WTC11 (cell line): ENCODE data around the gene NRSN2. TPM values are rescaled to one million over a fixed set of nuclear protein-coding genes. Genes with fewer than 3 reads are reported as not detected.

ENCODE experiments used
- ATAC-seq: fragments of 200-7000 bp; cut with Tn5 transposase; 2 replicates; pipeline ENCODE4 v1.10.0; 2021; ENCODE audit warnings: mild to moderate bottlenecking, moderate library complexity
- CTCF ChIA-PET: fragments of 300-600 bp; sonication (Branson Sonifier 250); formaldehyde crosslinking; loops from one replicate; lab custom pipeline; 2021; ENCODE audit warnings: antibody characterized with exemption; lab: Charles Lee
- POLR2A ChIA-PET: fragments of 350-600 bp; sonication (Branson Sonifier 250); formaldehyde crosslinking; loops from one replicate; lab custom pipeline; 2021; ENCODE audit warnings: antibody characterized with exemption; lab: Charles Lee
- DNase-seq: peaks from one replicate; pipeline ENCODE4 v3.0.0; 2021; ENCODE audit warnings: low spot score
- H3K27ac Mint-ChIP-seq: 2 replicates; pipeline ENCODE4 v1.8.0; 2021; ENCODE audit warnings: mixed read lengths
- H3K27me3 Mint-ChIP-seq: 2 replicates; pipeline ENCODE4 v1.8.0; 2021; ENCODE audit warnings: low read depth, mild to moderate bottlenecking, moderate library complexity, mixed read lengths
- H3K36me3 Mint-ChIP-seq: 2 replicates; pipeline ENCODE4 v1.8.0; 2021; ENCODE audit warnings: mixed read lengths
- H3K4me1 Mint-ChIP-seq: 2 replicates; pipeline ENCODE4 v1.8.0; 2022; ENCODE audit warnings: mixed read lengths
- H3K4me3 Mint-ChIP-seq: 2 replicates; pipeline ENCODE4 v1.8.0; 2021; ENCODE audit warnings: mild to moderate bottlenecking, moderate library complexity, mixed read lengths
- H3K9me3 Mint-ChIP-seq: 2 replicates; pipeline ENCODE4 v1.8.0; 2021; ENCODE audit warnings: mixed read lengths
- CBFB ChIP-seq: sonication (generic); formaldehyde crosslinking; IDR thresholded peaks from 2 replicates; pipeline ENCODE4 v1.8.1; 2022; ENCODE audit warnings: mild to moderate bottlenecking, low read depth, missing genetic modification reagents
- CREM ChIP-seq: sonication (generic); formaldehyde crosslinking; IDR thresholded peaks from 2 replicates; pipeline ENCODE4 v1.8.1; 2022; ENCODE audit warnings: mild to moderate bottlenecking, missing genetic modification reagents, moderate library complexity
- ELF4 ChIP-seq: sonication (generic); formaldehyde crosslinking; IDR thresholded peaks from 2 replicates; pipeline ENCODE4 v1.8.1; 2022; ENCODE audit warnings: low read depth, mild to moderate bottlenecking, moderate library complexity, missing genetic modification reagents
- EMX1 ChIP-seq: fragments of 250-450 bp; sonication (Bioruptor Pico); IDR thresholded peaks from 2 replicates; pipeline ENCODE4 v1.8.0; 2021; ENCODE audit warnings: mild to moderate bottlenecking
- ESRRA ChIP-seq: sonication (generic); formaldehyde crosslinking; IDR thresholded peaks from 2 replicates; pipeline ENCODE4 v1.8.1; 2022; ENCODE audit warnings: mild to moderate bottlenecking, missing genetic modification reagents, borderline replicate concordance
- FOXP1 ChIP-seq: sonication (generic); formaldehyde crosslinking; IDR thresholded peaks from 2 replicates; pipeline ENCODE4 v1.8.0; 2022; ENCODE audit warnings: missing genetic modification reagents, mild to moderate bottlenecking, moderate library complexity, borderline replicate concordance
- GTF2I ChIP-seq: fragments of 250-450 bp; sonication (Bioruptor Pico); conservative IDR thresholded peaks from 2 replicates; pipeline ENCODE4 v1.4.0; 2021; ENCODE audit warnings: mild to moderate bottlenecking
- MXD4 ChIP-seq: fragments of 250-450 bp; sonication (Bioruptor Pico); IDR thresholded peaks from 2 replicates; pipeline ENCODE4 v1.8.0; 2021; ENCODE audit warnings: mild to moderate bottlenecking, moderate library complexity, borderline replicate concordance
- MYBL2 ChIP-seq: sonication (generic); formaldehyde crosslinking; IDR thresholded peaks from 2 replicates; pipeline ENCODE4 v1.8.1; 2023; ENCODE audit warnings: mild to moderate bottlenecking, moderate library complexity, missing genetic modification reagents
- RELA ChIP-seq: sonication (generic); formaldehyde crosslinking; IDR thresholded peaks from 2 replicates; pipeline ENCODE4 v1.8.1; 2022; ENCODE audit warnings: missing genetic modification reagents, mild to moderate bottlenecking, borderline replicate concordance
- SMAD4 ChIP-seq: sonication (generic); formaldehyde crosslinking; IDR thresholded peaks from 2 replicates; pipeline ENCODE4 v1.8.0; 2022; ENCODE audit warnings: mild to moderate bottlenecking, missing genetic modification reagents
- TEAD4 ChIP-seq: sonication (generic); formaldehyde crosslinking; IDR thresholded peaks from 2 replicates; pipeline ENCODE4 v1.8.0; 2022; ENCODE audit warnings: mild to moderate bottlenecking, missing genetic modification reagents
- ZBTB21 ChIP-seq: sonication (generic); formaldehyde crosslinking; IDR thresholded peaks from 2 replicates; pipeline ENCODE4 v1.8.1; 2023; ENCODE audit warnings: mild to moderate bottlenecking, missing genetic modification reagents, borderline replicate concordance
- ZNF219 ChIP-seq: sonication (generic); formaldehyde crosslinking; IDR thresholded peaks from 2 replicates; pipeline ENCODE4 v1.8.0; 2023; ENCODE audit warnings: missing genetic modification reagents, mild to moderate bottlenecking, borderline replicate concordance
- ZNF232 ChIP-seq: sonication (generic); formaldehyde crosslinking; IDR thresholded peaks from 2 replicates; pipeline ENCODE4 v1.8.0; 2022; ENCODE audit warnings: mild to moderate bottlenecking, missing genetic modification reagents
- ZNF263 ChIP-seq: sonication (generic); formaldehyde crosslinking; IDR thresholded peaks from 2 replicates; pipeline ENCODE4 v1.8.1; 2022; ENCODE audit warnings: low read depth, mild to moderate bottlenecking, moderate library complexity, missing genetic modification reagents
- ZNF396 ChIP-seq: fragments of 250-450 bp; sonication (Bioruptor Pico); IDR thresholded peaks from 2 replicates; pipeline ENCODE4 v1.8.0; 2021; ENCODE audit warnings: mild to moderate bottlenecking, moderate library complexity, borderline replicate concordance
- ZNF416 ChIP-seq: fragments of 250-450 bp; sonication (Bioruptor Pico); IDR thresholded peaks from 2 replicates; pipeline ENCODE4 v1.9.0; 2021; ENCODE audit warnings: mild to moderate bottlenecking, inconsistent platforms
- total RNA-seq: library from RNA; stranded (reverse); gene quantifications from 3 replicates; pipeline ENCODE4 v1.2.3, GENCODE V29; 2021
- TF ChIP-seq, protein P1 (sequence below): sonication (generic); formaldehyde crosslinking; IDR thresholded peaks from 2 replicates; pipeline ENCODE4 v1.8.0; 2023; ENCODE audit warnings: missing genetic modification reagents, mild to moderate bottlenecking, borderline replicate concordance
- TF ChIP-seq, protein P2 (sequence below): sonication (generic); formaldehyde crosslinking; IDR thresholded peaks from 2 replicates; pipeline ENCODE4 v1.8.1; 2023; ENCODE audit warnings: mild to moderate bottlenecking, missing genetic modification reagents, moderate library complexity
- TF ChIP-seq, protein P3 (sequence below): sonication (generic); formaldehyde crosslinking; IDR thresholded peaks from 2 replicates; pipeline ENCODE4 v1.8.1; 2023; ENCODE audit warnings: mild to moderate bottlenecking, missing genetic modification reagents
- TF ChIP-seq, protein P4 (sequence below): sonication (generic); formaldehyde crosslinking; IDR thresholded peaks from 2 replicates; pipeline ENCODE4 v1.8.0; 2022; ENCODE audit warnings: mild to moderate bottlenecking, missing genetic modification reagents
- TF ChIP-seq, protein P5 (sequence below): sonication (generic); formaldehyde crosslinking; IDR thresholded peaks from 2 replicates; pipeline ENCODE4 v1.8.0; 2022; ENCODE audit warnings: mild to moderate bottlenecking, missing genetic modification reagents
- TF ChIP-seq, protein P6 (sequence below): fragments of 200-600 bp; IDR thresholded peaks from 2 replicates; pipeline ENCODE4 v1.8.0; 2022; ENCODE audit warnings: antibody characterized with exemption
- TF ChIP-seq, protein P7 (sequence below): fragments of 250-450 bp; sonication (Bioruptor Pico); IDR thresholded peaks from 2 replicates; pipeline ENCODE4 v1.9.0; 2021; ENCODE audit warnings: mild to moderate bottlenecking

The NRSN2 gene
- total RNA-seq, 1 experiment from 2014 or later: 23.0 TPM

DNA sequence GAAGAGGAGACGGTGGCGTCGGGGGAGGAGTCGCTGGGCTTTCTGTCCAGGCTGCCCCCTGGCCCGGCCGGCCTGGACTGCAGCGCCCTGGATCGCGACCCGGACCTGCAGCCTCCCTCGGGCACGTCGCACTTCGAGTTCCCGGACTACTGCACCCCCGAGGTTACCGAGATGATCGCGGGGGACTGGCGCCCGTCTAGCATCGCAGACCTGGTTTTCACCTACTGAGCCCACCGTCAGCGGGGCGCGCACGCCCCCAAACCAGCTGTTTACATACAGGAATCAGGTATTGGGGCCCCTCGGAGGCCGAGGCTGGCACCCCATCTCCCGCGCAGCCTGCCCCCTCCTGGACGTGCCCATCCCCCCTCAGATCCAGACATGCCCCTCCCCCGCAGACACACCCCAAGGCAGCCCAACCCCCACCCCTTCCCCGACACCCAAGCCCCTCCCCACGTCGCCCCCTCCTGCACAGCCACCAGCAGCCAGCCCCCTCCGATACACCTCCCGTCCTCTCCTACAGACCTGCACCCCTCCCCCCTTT lies 20.2 kb upstream of the NRSN2 start:
- Mint-ChIP-seq H3K27me3 (no peaks in the 10 kb centered on the region; the same call in 1 of the 2 replicates), H3K27ac (peak overlapping the region; percentile 65; the same call in 1 of the 2 replicates), H3K36me3 (peaks cover 10% of the 10 kb centered on the region), H3K4me1 (peaks cover 53% of the 10 kb centered on the region), H3K9me3 (no peaks in the 10 kb centered on the region), H3K4me3 (peak overlapping the region; percentile 87)
- DNase-seq: no peak
- ATAC-seq: peak; percentile 41; the same call in 1 of the 2 replicates
- POLR2A ChIA-PET: interaction anchor here (1.9 to 5.0 kb wide), 4 partner anchors 17 to 37 kb away, joined by 7 to 110 read pairs (median 30); partner anchors contain the start of genes NRSN2 and ZCCHC3
- CTCF ChIA-PET: interaction anchor here (1.2 kb wide), 1 partner anchor 48 kb away, joined by 5 read pairs; no protein-coding TSS in a partner anchor
- no peak for TF ChIP-seq ZNF396 (CRISPR knock-in tag)
- TF ChIP-seq GTF2I (CRISPR knock-in tag): no peak
- no peak for TF ChIP-seq SMAD4 (CRISPR knock-in tag)
- 0 out of 2 replicates have a peak, but pooled peaks have one; percentile 19 for TF ChIP-seq TEAD4
- no peak for TF ChIP-seq CREM
- TF ChIP-seq, protein P1, sequence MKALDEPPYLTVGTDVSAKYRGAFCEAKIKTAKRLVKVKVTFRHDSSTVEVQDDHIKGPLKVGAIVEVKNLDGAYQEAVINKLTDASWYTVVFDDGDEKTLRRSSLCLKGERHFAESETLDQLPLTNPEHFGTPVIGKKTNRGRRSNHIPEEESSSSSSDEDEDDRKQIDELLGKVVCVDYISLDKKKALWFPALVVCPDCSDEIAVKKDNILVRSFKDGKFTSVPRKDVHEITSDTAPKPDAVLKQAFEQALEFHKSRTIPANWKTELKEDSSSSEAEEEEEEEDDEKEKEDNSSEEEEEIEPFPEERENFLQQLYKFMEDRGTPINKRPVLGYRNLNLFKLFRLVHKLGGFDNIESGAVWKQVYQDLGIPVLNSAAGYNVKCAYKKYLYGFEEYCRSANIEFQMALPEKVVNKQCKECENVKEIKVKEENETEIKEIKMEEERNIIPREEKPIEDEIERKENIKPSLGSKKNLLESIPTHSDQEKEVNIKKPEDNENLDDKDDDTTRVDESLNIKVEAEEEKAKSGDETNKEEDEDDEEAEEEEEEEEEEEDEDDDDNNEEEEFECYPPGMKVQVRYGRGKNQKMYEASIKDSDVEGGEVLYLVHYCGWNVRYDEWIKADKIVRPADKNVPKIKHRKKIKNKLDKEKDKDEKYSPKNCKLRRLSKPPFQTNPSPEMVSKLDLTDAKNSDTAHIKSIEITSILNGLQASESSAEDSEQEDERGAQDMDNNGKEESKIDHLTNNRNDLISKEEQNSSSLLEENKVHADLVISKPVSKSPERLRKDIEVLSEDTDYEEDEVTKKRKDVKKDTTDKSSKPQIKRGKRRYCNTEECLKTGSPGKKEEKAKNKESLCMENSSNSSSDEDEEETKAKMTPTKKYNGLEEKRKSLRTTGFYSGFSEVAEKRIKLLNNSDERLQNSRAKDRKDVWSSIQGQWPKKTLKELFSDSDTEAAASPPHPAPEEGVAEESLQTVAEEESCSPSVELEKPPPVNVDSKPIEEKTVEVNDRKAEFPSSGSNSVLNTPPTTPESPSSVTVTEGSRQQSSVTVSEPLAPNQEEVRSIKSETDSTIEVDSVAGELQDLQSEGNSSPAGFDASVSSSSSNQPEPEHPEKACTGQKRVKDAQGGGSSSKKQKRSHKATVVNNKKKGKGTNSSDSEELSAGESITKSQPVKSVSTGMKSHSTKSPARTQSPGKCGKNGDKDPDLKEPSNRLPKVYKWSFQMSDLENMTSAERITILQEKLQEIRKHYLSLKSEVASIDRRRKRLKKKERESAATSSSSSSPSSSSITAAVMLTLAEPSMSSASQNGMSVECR (CRISPR knock-in tag): 0 out of 2 replicates have a peak, but pooled peaks have one; percentile 1
- TF ChIP-seq MXD4 (CRISPR knock-in tag): no peak
- no peak for TF ChIP-seq FOXP1 (CRISPR knock-in tag)
- TF ChIP-seq ESRRA (CRISPR knock-in tag): no peak
- TF ChIP-seq, protein P2, sequence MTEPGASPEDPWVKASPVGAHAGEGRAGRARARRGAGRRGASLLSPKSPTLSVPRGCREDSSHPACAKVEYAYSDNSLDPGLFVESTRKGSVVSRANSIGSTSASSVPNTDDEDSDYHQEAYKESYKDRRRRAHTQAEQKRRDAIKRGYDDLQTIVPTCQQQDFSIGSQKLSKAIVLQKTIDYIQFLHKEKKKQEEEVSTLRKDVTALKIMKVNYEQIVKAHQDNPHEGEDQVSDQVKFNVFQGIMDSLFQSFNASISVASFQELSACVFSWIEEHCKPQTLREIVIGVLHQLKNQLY (CRISPR knock-in tag): no peak
- 0 out of 2 replicates have a peak, but pooled peaks have one; percentile 14 for TF ChIP-seq ZNF219 (CRISPR knock-in tag)
- TF ChIP-seq, protein P3, sequence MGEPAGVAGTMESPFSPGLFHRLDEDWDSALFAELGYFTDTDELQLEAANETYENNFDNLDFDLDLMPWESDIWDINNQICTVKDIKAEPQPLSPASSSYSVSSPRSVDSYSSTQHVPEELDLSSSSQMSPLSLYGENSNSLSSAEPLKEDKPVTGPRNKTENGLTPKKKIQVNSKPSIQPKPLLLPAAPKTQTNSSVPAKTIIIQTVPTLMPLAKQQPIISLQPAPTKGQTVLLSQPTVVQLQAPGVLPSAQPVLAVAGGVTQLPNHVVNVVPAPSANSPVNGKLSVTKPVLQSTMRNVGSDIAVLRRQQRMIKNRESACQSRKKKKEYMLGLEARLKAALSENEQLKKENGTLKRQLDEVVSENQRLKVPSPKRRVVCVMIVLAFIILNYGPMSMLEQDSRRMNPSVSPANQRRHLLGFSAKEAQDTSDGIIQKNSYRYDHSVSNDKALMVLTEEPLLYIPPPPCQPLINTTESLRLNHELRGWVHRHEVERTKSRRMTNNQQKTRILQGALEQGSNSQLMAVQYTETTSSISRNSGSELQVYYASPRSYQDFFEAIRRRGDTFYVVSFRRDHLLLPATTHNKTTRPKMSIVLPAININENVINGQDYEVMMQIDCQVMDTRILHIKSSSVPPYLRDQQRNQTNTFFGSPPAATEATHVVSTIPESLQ (CRISPR knock-in tag): no peak
- TF ChIP-seq ZNF232 (CRISPR knock-in tag): no peak
- TF ChIP-seq ZNF416 (CRISPR knock-in tag): no peak
- TF ChIP-seq, protein P4, sequence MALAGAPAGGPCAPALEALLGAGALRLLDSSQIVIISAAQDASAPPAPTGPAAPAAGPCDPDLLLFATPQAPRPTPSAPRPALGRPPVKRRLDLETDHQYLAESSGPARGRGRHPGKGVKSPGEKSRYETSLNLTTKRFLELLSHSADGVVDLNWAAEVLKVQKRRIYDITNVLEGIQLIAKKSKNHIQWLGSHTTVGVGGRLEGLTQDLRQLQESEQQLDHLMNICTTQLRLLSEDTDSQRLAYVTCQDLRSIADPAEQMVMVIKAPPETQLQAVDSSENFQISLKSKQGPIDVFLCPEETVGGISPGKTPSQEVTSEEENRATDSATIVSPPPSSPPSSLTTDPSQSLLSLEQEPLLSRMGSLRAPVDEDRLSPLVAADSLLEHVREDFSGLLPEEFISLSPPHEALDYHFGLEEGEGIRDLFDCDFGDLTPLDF: no peak
- no peak for TF ChIP-seq ZNF263 (CRISPR knock-in tag)
- TF ChIP-seq ZBTB21: peak; percentile 57; the same call in 1 of the 2 replicates
- TF ChIP-seq, protein P5, sequence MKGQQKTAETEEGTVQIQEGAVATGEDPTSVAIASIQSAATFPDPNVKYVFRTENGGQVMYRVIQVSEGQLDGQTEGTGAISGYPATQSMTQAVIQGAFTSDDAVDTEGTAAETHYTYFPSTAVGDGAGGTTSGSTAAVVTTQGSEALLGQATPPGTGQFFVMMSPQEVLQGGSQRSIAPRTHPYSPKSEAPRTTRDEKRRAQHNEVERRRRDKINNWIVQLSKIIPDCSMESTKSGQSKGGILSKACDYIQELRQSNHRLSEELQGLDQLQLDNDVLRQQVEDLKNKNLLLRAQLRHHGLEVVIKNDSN (CRISPR knock-in tag): peak; percentile 50; the same call in 1 of the 2 replicates
- TF ChIP-seq, protein P6, sequence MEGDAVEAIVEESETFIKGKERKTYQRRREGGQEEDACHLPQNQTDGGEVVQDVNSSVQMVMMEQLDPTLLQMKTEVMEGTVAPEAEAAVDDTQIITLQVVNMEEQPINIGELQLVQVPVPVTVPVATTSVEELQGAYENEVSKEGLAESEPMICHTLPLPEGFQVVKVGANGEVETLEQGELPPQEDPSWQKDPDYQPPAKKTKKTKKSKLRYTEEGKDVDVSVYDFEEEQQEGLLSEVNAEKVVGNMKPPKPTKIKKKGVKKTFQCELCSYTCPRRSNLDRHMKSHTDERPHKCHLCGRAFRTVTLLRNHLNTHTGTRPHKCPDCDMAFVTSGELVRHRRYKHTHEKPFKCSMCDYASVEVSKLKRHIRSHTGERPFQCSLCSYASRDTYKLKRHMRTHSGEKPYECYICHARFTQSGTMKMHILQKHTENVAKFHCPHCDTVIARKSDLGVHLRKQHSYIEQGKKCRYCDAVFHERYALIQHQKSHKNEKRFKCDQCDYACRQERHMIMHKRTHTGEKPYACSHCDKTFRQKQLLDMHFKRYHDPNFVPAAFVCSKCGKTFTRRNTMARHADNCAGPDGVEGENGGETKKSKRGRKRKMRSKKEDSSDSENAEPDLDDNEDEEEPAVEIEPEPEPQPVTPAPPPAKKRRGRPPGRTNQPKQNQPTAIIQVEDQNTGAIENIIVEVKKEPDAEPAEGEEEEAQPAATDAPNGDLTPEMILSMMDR: no peak
- TF ChIP-seq, protein P7, sequence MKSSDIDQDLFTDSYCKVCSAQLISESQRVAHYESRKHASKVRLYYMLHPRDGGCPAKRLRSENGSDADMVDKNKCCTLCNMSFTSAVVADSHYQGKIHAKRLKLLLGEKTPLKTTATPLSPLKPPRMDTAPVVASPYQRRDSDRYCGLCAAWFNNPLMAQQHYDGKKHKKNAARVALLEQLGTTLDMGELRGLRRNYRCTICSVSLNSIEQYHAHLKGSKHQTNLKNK: no peak
- TF ChIP-seq MYBL2: no peak
- 0 out of 2 replicates have a peak, but pooled peaks have one; percentile 36 for TF ChIP-seq ELF4
- TF ChIP-seq CBFB (CRISPR knock-in tag): no peak; the same call in 1 of the 2 replicates
- TF ChIP-seq EMX1 (CRISPR knock-in tag): no peak
- TF ChIP-seq RELA (CRISPR knock-in tag): no peak
